ENCODE results near the gene HABP4.

The HABP4 gene

GRCh38 chr9:96493757-96494156 is 43.8 kb downstream of the HABP4 start:
- no peaks in the 10 kb centered on the region for H3K27me3 ChIP-seq (ENCODE audit: insufficient read depth, poor library complexity, severe bottlenecking)

GRCh38 chr9:96494215-96494800 is 44.3 kb downstream of the HABP4 start:
- TF ChIP-seq GABPA (IDR thresholded peaks at IDR 0.05; ENCODE audit: low read depth): no peak
- no peak for TF ChIP-seq SPI1 (IDR thresholded peaks at IDR 0.05; ENCODE audit: borderline replicate concordance, low read depth)
- no peak for TF ChIP-seq REST (IDR thresholded peaks at IDR 0.05; ENCODE audit: insufficient replicate concordance, low read depth)
- no peak for TF ChIP-seq POLR2AphosphoS5 (IDR thresholded peaks at IDR 0.05; ENCODE audit: low read depth)
- no peak for TF ChIP-seq CTCF (IDR thresholded peaks at IDR 0.05; ENCODE audit: insufficient read depth, low read length)
- Histone ChIP-seq H3K27me3 (ENCODE audit: insufficient read depth, poor library complexity, severe bottlenecking) (no peaks in the 10 kb centered on the region), H3K27ac (replicated peaks) (no peak overlapping the region), H3K4me3 (replicated peaks; ENCODE audit: insufficient read depth, low read length) (no peak overlapping the region)
- DNase-seq (ENCODE audit: low read depth in 1 of 2, low spot score in 1 of 2): no peak

More at GRCh38 chr9:96493757-96494156, 43.8 kb downstream of the HABP4 start:
- no peak overlapping the region for H3K4me3 ChIP-seq (replicated peaks; ENCODE audit: insufficient read depth, low read length)
- no peak overlapping the region for H3K27ac ChIP-seq (replicated peaks)
- DNase-seq (ENCODE audit: low read depth in 1 of 2, low spot score in 1 of 2): no peak
- TF ChIP-seq CTCF (IDR thresholded peaks at IDR 0.05; ENCODE audit: insufficient read depth, low read length) (no peak), POLR2AphosphoS5 (IDR thresholded peaks at IDR 0.05; ENCODE audit: low read depth) (no peak), GABPA (IDR thresholded peaks at IDR 0.05; ENCODE audit: low read depth) (no peak)

GRCh38 chr9:96495341-96495740 is 45.4 kb downstream of the HABP4 start:
- no peaks in the 10 kb centered on the region for H3K27me3 ChIP-seq (ENCODE audit: insufficient read depth, poor library complexity, severe bottlenecking)
- no peak overlapping the region for H3K27ac ChIP-seq (replicated peaks)
- DNase-seq (ENCODE audit: low read depth in 1 of 2, low spot score in 1 of 2): no peak
- H3K4me3 ChIP-seq (replicated peaks; ENCODE audit: insufficient read depth, low read length): no peak overlapping the region
- TF ChIP-seq POLR2AphosphoS5 (IDR thresholded peaks at IDR 0.05; ENCODE audit: low read depth) (no peak), SPI1 (IDR thresholded peaks at IDR 0.05; ENCODE audit: borderline replicate concordance, low read depth) (no peak), GABPA (IDR thresholded peaks at IDR 0.05; ENCODE audit: low read depth) (no peak), REST (IDR thresholded peaks at IDR 0.05; ENCODE audit: insufficient replicate concordance, low read depth) (no peak), CTCF (IDR thresholded peaks at IDR 0.05; ENCODE audit: insufficient read depth, low read length) (no peak)
